Renal pelvis (tissue), 4 donors: Measurements from ENCODE around the gene RRP15. TPM values are rescaled to one million over a fixed set of nuclear protein-coding genes. Genes with fewer than 3 reads are reported as not detected.
A peak's percentile ranks its signal among the peaks of the same experiment; 100 is the strongest.

Experiments
- DNase-seq: peaks from one replicate; pipeline ENCODE4 v3.0.0-alpha.2; 2013
- polyA plus RNA-seq, 3 donors: library from polyadenylated mRNA; unstranded; fragments of 120-200 nt; gene quantifications; one replicate each; pipeline ENCODE4 v1.2.1, GENCODE V29; 2013; ENCODE audit not compliant: insufficient read length in 3 of 3

RRP15 gene
- polyA plus RNA-seq, 3 donors, result 21.9 to 26.2 (median 22.4) TPM

DNA sequence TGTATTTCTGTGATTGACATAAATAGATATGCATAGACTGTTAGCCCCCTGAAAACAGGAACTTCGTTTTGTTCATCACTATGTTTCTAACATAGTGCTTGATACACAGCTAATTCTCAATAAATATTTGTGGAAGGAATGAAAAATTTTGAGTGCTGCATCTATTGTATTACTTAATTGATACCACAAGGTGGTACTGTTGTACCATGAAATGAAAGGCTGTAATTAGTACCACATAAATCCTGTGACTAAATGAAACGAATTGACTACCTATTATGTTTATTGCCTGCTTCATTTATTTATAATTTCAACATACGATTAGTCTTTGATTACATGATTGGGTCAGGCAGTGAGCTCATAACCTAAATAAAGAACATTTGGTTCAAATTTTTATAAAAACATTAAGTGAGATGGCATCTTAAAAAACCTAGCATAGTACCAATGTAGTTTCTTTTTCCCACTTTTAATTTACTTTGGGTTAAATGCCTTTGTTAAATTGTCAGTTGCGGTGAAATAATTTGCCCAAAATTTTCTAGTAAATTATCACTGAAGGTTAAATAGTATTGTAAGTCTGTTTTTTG, 45.0 kb downstream of the RRP15 start:
- DNase-seq, result peak; percentile 16

DNA sequence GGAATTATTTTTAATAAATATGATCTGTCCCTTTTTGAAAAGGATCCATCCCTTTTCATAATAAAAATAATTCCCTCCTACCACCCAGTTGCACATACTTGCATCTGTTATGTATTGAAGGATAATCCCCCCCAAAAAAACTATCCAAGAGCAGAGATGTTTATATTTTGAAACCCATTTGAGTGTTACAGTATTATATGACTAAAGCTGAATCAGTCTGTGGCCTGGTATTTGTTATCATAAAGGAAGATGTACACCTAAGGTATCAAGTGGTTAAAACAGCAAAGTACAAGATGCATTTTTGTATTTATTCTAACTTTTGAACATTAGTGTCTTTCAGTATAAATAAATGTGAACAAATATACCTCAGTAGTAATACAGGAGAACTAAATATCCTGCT, 47.3 kb downstream of the RRP15 start:
- DNase-seq, result no peak

GRCh38 chr1:218336328-218336727, 51.2 kb downstream of the RRP15 start:
- no peak for DNase-seq

DNA sequence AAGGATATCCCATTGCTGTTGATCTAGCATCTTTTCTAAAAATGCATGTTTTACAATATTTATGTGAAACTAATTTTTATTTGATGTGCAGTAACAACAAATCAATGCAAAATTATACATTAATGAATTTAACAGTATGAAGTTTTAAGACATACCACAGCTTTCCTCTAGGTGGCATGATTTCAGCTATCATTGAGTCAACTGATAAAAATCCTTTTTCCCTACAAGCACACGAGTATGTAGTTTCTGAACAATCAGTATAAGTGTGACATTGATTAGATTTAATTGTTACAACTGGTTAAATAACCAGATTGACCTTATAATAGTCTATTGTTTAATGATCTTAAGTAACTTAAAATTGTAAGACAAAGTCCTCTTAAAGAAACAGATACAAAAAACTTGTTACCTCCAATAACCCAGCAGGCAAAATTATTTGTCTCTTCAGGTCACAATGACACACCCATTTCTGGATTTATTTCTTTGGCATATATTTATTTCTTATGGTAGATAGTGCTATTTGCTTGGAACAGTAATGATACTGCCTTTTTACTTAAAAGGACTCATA, 54.3 kb downstream of the RRP15 start:
- no peak for DNase-seq

DNA sequence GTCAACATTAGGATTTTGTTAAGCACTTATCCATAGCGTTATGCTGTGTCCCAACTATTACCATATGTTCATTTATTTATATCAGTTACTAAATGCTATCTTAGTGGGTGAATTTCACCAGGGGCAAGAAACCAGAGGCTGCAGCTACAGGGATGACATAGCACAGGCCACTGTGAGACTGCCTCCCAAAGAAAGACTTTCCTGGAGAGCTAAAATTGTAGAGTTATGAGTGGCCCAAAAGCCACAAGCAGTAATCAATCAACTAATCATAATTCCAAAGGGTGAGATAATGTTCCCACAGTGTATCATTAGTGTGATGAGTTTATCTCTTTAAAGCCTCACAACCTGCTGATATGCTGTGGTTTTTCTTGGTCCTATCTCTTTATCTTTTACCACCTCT, 56.2 kb downstream of the RRP15 start:
- no peak for DNase-seq

DNA sequence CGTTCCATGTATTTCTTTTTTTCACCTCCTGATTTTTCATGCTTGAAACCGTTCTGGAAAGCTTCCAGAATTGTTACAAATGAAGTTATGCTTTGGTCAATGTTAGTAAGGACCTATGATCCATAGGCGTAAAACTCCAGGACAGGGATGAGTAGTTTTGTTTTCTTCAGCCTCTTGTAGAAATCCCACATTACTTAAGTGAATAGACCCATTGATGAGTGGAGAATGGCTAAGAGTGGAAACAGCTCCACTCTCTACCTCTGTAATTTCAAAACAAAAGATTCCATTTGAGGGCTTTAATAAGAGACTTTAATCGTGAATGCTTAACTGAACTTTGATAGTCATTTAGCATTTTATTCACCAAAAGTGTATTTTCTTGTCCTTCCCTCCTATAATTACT, 57.0 kb downstream of the RRP15 start:
- DNase-seq, result no peak

- no peak for DNase-seq
Measured at GRCh38 chr1:218344814-218345672, 60.0 kb downstream of the RRP15 start, which contains the start of gene TGFB2. Gene TGFB2, plus strand, starts transcription at chr1:218345336. Its CDS starts 1,366 bp downstream, at chr1:218346702.

- DNase-seq, result no peak
Measured at GRCh38 chr1:218345673-218346390, 60.7 kb downstream of the RRP15 start.

- no peak for DNase-seq
Measured at GRCh38 chr1:218346391-218347204, 61.5 kb downstream of the RRP15 start.

- DNase-seq, result no peak
Measured at GRCh38 chr1:218347336-218347722, 62.2 kb downstream of the RRP15 start.

- no peak for DNase-seq
Measured at GRCh38 chr1:218347723-218348627, 62.9 kb downstream of the RRP15 start.

DNA sequence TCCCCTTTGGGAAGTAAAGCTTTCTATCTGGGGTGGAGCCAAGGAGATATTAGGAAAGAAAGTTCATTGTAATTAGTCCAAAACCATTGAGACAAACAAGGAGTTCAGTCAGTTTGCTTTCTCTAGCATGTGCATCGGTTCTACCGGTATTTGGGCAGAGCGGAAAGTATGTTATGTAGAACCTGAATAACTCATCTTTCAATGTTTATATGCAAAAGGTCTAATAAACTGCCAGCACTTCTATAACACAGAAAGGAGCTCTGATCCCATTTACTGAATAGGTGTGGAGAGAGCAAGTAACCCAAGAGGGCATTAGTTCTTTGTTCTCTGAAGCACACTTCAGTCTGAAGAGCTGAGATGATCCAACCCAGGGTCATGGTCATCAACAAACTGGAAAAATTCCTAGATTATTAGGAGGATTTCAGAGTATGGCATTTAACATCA, 63.6 kb downstream of the RRP15 start:
- DNase-seq, result no peak

DNA sequence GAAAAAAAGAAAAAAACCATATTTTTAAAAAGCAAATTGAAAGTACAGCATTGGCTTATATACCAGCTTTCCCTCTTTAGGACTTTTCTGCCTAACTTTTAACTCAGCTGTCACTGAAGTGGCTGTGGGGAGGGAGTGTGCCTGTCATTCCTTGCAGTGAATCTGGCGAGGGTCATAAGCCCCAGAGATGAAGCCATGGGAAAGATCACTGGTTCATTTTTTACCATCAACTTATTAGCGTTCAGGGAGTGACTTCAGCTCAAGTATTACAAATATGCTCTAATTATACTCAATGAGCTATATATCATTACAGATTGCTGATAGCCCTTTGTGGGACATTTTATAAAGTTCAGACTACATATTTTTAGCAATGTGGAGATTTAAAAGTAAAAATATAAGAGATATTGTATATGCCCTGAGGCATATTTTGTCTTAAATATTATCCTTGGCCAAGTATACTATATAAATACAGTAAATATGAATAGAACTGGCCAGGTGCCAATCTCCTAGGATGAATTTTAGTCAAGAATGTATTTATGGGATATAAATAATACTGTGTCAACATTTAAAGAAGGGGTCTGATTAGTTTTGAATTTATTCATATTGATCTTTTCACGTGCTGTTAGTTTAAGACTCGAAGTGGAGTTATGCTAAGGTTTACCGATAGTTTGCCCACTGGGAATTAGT, 64.4 kb downstream of the RRP15 start:
- no peak for DNase-seq

GRCh38 chr1:218350035-218350525, 65.0 kb downstream of the RRP15 start:
- DNase-seq, result no peak

- DNase-seq, result no peak
Measured at GRCh38 chr1:218350801-218351266, 65.7 kb downstream of the RRP15 start.

- no peak for DNase-seq
Measured at GRCh38 chr1:218351391-218352074, 66.4 kb downstream of the RRP15 start.

DNA sequence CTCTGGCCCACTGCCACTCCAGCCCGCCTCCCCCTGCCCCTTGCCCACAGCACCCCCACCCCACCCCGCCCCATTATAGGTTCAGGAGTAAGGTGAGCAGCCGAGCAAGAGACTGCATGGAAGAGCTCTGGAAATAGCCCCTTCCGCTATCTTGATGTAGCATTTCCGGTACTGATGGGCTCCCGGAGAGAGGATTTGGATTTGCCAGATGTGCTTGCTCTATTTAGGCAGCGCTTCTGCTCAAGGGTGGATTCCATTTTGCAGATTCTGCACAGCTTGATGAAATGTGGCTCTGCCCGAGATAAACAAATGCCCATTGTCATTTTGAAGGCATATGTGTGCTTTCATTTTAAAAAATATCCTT, 67.0 kb downstream of the RRP15 start:
- DNase-seq, result no peak

DNA sequence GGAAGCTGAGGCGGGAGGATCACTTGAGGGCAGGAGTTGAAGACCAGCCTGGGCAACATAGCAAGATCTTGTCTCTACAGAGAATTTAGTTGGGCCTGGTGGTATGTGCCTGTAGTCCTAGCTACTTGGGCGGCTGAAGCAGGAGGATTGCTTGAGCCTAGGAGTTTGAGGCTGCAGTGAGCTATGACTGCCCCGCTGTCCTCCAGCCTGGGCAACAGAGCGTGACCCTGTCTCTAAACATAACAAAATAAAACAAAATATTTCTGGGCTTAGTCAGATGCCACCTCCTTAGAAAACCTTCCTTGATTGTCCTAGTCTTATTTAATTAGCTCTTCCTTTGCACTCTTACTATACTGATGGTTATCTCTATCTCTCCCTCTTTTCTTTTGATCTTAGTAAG, 68.6 kb downstream of the RRP15 start:
- DNase-seq, result no peak

DNA sequence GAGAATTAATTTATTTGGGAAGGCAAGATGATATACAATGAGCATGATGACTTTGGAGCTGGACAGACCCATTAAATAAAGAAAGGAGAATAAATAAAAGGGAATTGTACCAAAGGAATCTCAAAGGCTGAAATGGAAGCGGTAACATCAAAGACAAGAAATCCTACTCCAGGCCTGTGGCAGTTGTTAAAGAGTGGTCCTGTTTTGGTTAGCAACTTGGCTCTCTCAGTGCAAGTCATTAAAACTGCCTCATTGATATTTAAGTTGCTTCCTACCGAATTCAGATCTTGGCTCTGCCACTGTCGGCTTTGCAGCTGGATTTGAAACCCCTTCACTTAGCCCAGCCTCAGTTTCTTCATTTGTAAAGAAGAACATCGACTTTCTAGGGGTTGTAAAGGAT, 70.2 kb downstream of the RRP15 start:
- DNase-seq, result no peak
